ENCODE data around the gene ERH.

ERH gene

DNA sequence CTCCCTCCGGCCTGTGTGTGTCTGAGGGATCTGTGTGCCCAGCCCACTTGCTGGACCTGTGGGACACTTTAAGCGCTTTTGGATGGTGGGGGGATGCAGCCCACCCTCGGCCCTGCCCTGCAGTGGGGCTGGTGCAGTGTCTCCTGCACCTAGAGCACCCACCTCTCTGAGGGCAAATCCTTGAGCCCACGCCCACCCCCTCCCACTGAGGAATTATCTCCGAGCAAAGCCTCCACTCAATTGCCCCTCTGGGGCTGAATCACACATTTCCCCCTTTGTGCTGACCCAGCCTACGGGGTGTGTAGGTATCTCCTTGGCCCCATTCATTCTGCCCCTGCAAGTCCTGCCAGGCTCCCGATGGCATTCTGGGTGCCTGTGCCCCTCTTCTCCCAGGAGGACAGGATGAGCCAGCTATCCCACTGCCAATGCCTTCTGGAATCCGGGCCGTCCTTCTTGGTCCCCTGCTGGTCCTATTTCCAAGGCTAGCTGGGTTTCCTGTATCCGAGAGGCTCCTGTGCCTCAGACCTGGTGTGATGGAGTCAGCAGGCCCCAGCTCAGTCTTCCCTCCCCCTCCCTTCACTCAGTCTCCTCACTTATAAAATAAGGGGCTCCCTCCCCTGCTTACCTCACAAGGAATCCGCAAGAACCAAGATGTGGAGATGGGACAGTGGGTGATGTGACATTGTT is 48.9 kb downstream of the ERH start:
- H3K36me3 ChIP-seq (replicated peaks; ENCODE audit: insufficient read depth, low read length): no peaks in the 10 kb centered on the region
- H4K20me1 ChIP-seq (ENCODE audit: insufficient read depth, low read length): no peaks in the 10 kb centered on the region
- H3K9me2 ChIP-seq (replicated peaks; ENCODE audit: insufficient read depth, low read length): no peaks in the 10 kb centered on the region

DNA sequence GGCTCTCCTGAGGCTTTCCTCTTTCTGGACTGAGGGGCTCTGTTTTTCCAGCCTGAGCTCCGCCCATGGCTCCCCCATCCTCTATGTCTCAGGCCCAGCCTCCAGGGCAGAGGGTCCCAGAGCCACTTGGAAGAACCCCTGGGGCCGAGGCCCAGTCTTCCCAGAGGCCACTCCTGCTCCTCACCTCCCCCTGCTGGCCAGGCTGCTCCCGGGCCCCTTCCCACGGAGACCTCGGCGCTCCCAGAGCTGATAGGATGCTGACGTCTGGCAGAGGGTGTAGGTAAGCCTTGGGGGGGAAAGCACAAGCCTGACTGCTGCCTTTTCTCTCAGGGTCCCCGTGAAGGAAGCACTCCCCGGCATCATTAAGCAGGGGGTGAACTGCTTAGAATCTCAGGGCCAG is 51.4 kb downstream of the ERH start:
- Histone ChIP-seq H3K27me3 (replicated peaks; ENCODE audit: insufficient read depth, low read length) (no peaks in the 10 kb centered on the region), H3F3A (ENCODE audit: insufficient read depth, low read length) (no peaks in the 10 kb centered on the region), H4K20me1 (ENCODE audit: insufficient read depth, low read length) (no peaks in the 10 kb centered on the region), H3K36me3 (replicated peaks; ENCODE audit: insufficient read depth, low read length) (no peaks in the 10 kb centered on the region), H2AFZ (ENCODE audit: low read length) (no peak overlapping the region), H3K4me1 (ENCODE audit: low read length) (no peaks in the 10 kb centered on the region), H3K9me2 (replicated peaks; ENCODE audit: insufficient read depth, low read length) (no peaks in the 10 kb centered on the region), H3K9ac (ENCODE audit: low read length) (no peak overlapping the region), H3K9me3 (replicated peaks; ENCODE audit: insufficient read depth, low read length) (no peaks in the 10 kb centered on the region), H3K4me3 (ENCODE audit: low read length) (no peak overlapping the region), H3K79me2 (ENCODE audit: low read length) (no peaks in the 10 kb centered on the region), H3K4me2 (ENCODE audit: low read depth, low read length) (no peak overlapping the region), H3K27ac (ENCODE audit: low read length) (no peak overlapping the region)
- no peak for TF ChIP-seq EZH2 (optimal IDR thresholded peaks at IDR 0.05; ENCODE audit: low read depth, low read length)
- TF ChIP-seq, protein P1, sequence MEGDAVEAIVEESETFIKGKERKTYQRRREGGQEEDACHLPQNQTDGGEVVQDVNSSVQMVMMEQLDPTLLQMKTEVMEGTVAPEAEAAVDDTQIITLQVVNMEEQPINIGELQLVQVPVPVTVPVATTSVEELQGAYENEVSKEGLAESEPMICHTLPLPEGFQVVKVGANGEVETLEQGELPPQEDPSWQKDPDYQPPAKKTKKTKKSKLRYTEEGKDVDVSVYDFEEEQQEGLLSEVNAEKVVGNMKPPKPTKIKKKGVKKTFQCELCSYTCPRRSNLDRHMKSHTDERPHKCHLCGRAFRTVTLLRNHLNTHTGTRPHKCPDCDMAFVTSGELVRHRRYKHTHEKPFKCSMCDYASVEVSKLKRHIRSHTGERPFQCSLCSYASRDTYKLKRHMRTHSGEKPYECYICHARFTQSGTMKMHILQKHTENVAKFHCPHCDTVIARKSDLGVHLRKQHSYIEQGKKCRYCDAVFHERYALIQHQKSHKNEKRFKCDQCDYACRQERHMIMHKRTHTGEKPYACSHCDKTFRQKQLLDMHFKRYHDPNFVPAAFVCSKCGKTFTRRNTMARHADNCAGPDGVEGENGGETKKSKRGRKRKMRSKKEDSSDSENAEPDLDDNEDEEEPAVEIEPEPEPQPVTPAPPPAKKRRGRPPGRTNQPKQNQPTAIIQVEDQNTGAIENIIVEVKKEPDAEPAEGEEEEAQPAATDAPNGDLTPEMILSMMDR (IDR thresholded peaks at IDR 0.05; ENCODE audit: low read length): peak; percentile 38
- no peak for DNase-seq

More for the DNA sequence above, 48.9 kb downstream of the ERH start:
- H3K9ac ChIP-seq (ENCODE audit: low read length): no peak overlapping the region
- peaks cover 8% of the 10 kb centered on the region for H3K4me1 ChIP-seq (ENCODE audit: low read length)
- no peaks in the 10 kb centered on the region for H3K27me3 ChIP-seq (replicated peaks; ENCODE audit: insufficient read depth, low read length)
- no peak overlapping the region for H3K27ac ChIP-seq (ENCODE audit: low read length)
- no peaks in the 10 kb centered on the region for H3K9me3 ChIP-seq (replicated peaks; ENCODE audit: insufficient read depth, low read length)
- no peak for TF ChIP-seq EZH2phosphoT487 (IDR thresholded peaks at IDR 0.05; ENCODE audit: low read length)
- no peak for TF ChIP-seq EZH2 (optimal IDR thresholded peaks at IDR 0.05; ENCODE audit: low read depth, low read length)
- TF ChIP-seq, protein P1 (IDR thresholded peaks at IDR 0.05; ENCODE audit: low read length): no peak
- H3K4me2 ChIP-seq (ENCODE audit: low read depth, low read length): no peak overlapping the region
- no peak overlapping the region for H2AFZ ChIP-seq (ENCODE audit: low read length)
- H3K79me2 ChIP-seq (ENCODE audit: low read length): no peaks in the 10 kb centered on the region
- H3K4me3 ChIP-seq (ENCODE audit: low read length): no peak overlapping the region
- H3F3A ChIP-seq (ENCODE audit: insufficient read depth, low read length): 0 out of 2 replicates have a peak, but pooled peaks cover 4% of the 10 kb centered on the region
- no peak for DNase-seq

DNA sequence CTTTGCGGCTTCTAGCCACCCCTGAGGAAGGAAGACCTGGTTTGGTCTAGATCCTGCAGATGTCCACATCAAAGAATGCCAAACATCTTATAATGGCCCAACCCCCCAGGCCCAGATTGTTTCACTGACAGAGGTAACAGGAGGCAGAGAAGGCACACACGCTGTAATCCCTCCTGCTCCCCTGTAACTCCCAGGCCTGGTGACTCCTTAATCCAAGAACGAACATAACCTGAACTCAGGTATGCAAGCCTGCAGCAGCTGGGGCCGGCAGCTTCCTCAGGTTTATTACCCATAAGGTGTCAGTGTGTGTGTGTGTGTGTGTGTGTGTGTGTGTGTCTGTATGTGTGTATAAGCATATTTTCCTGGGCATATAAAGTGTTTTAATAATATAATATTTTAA is 52.7 kb downstream of the ERH start:
- Histone ChIP-seq H3K9me2 (replicated peaks; ENCODE audit: insufficient read depth, low read length) (no peaks in the 10 kb centered on the region), H3K9ac (ENCODE audit: low read length) (no peak overlapping the region), H3K79me2 (ENCODE audit: low read length) (no peaks in the 10 kb centered on the region), H4K20me1 (ENCODE audit: insufficient read depth, low read length) (no peaks in the 10 kb centered on the region), H3K4me2 (ENCODE audit: low read depth, low read length) (no peak overlapping the region), H3K9me3 (replicated peaks; ENCODE audit: insufficient read depth, low read length) (no peaks in the 10 kb centered on the region), H3K27me3 (replicated peaks; ENCODE audit: insufficient read depth, low read length) (no peaks in the 10 kb centered on the region), H3F3A (ENCODE audit: insufficient read depth, low read length) (no peaks in the 10 kb centered on the region), H3K36me3 (replicated peaks; ENCODE audit: insufficient read depth, low read length) (no peaks in the 10 kb centered on the region), H3K4me3 (ENCODE audit: low read length) (no peak overlapping the region), H2AFZ (ENCODE audit: low read length) (no peak overlapping the region), H3K27ac (ENCODE audit: low read length) (no peak overlapping the region), H3K4me1 (ENCODE audit: low read length) (no peaks in the 10 kb centered on the region)
- TF ChIP-seq EZH2phosphoT487 (IDR thresholded peaks at IDR 0.05; ENCODE audit: low read length) (no peak), EZH2 (optimal IDR thresholded peaks at IDR 0.05; ENCODE audit: low read depth, low read length) (no peak)
- TF ChIP-seq, protein P1 (IDR thresholded peaks at IDR 0.05; ENCODE audit: low read length): no peak
- DNase-seq: peak; percentile 9

All from MM.1S (cell line).